Measurements from ENCODE around the gene PDZRN4. TPM values are rescaled to one million over a fixed set of nuclear protein-coding genes. Genes with fewer than 3 reads are reported as not detected.
"Not testable (repeated sequence)": the region's sequence is repeated elsewhere in the genome, so short reads cannot be mapped to it uniquely, and the experiment has no call there.

PDZRN4 gene
- total RNA-seq, 3 donors from 2014 or later = 0.98 to 53.4 (median 2.8) TPM

DNA sequence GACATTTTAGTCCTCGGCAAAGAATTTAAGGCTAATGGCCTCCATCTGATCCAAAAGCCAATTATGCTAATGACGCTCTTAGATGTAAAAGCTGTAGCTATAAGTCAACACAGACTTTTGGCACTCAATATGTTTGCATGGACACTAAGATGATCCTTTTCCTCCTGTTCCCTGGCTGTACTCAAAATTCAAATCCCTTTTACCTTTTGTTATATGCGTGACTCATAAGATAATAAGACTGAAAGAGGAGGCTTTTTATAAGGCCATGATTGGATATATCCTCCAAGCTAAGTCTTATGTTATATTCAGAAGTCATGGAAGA lies 89.8 kb downstream of the PDZRN4 start:
- Histone ChIP-seq H3K36me3 (no peaks in the 10 kb centered on the region), H3K4me1 (no peaks in the 10 kb centered on the region), H3K9me3 (no peaks in the 10 kb centered on the region), H3K4me3 (no peak overlapping the region), H3K27me3 (no peaks in the 10 kb centered on the region), H3K27ac (no peak overlapping the region)
- TF ChIP-seq POLR2AphosphoS5 (IDR thresholded peaks at IDR 0.05) (no peak), POLR2A (IDR thresholded peaks at IDR 0.05) (no peak)
- TF ChIP-seq, protein P1, sequence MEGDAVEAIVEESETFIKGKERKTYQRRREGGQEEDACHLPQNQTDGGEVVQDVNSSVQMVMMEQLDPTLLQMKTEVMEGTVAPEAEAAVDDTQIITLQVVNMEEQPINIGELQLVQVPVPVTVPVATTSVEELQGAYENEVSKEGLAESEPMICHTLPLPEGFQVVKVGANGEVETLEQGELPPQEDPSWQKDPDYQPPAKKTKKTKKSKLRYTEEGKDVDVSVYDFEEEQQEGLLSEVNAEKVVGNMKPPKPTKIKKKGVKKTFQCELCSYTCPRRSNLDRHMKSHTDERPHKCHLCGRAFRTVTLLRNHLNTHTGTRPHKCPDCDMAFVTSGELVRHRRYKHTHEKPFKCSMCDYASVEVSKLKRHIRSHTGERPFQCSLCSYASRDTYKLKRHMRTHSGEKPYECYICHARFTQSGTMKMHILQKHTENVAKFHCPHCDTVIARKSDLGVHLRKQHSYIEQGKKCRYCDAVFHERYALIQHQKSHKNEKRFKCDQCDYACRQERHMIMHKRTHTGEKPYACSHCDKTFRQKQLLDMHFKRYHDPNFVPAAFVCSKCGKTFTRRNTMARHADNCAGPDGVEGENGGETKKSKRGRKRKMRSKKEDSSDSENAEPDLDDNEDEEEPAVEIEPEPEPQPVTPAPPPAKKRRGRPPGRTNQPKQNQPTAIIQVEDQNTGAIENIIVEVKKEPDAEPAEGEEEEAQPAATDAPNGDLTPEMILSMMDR (IDR thresholded peaks at IDR 0.05) = no peak
- intact Hi-C loops (cut with DNase I; ENCODE audit: low total_unique reads) = no loop called here
- DNase-seq (ENCODE audit: low spot score in 2 of 2) = no peak

DNA sequence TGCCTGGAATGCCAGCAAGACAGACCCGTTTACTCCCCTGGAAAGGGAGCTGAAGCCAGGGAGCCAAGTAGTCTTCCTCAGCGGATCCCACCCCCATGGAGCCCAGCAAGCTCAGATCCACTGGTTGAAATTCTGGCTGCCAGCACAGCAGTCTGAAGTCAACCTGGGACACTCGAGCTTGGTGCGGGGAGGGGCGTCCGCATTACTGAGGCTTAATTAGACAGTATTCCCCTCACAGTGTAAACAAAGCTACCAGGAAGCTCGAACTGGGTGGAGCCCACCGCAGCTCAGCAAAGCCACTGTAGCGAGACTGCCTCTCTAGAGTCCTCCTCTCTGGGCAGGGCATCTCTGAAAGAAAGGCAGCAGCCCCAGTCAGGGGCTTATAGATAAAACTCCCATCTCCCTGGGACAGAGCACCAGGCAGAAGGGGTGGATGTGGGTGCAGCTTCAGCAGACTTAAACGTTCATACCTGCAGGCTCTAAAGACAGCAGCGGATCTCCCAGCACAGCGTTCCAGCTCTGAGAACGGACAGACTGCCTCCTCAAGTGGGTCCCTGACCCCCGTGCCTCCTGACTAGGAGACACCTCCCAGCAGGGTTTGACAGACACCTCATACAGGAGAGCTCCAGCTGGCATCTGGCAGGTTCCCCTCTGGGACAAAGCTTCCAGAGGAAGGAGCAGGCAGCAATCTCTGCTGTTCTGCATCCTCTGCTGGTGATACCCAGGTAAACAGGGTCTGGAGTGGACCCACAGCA lies 92.4 kb downstream of the PDZRN4 start:
- intact Hi-C loops (cut with DNase I; ENCODE audit: low total_unique reads); H3K27ac ChIP-seq; H3K9me3 ChIP-seq; H3K27me3 ChIP-seq; DNase-seq (ENCODE audit: low spot score in 2 of 2); H3K36me3 ChIP-seq; H3K4me1 ChIP-seq; H3K4me3 ChIP-seq: not testable (repeated sequence)

DNA sequence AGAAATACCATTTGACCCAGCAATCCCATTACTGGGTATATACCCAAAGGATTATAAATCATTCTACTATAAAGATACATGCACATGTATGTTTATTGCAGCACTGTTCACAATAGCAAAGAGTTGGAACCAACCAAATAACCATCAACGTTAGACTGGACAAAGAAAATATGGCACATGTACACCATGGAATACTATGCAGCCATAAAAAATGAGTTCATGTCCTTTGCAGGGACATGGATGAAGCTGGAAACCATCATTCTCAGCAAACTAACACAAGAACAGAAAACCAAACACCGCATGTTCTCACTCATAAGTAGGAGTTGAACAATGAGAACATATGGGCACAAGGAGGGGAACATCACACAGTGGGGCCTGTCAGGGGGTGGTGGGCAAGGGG lies 97.3 kb downstream of the PDZRN4 start:
- intact Hi-C loops (cut with DNase I; ENCODE audit: low total_unique reads); H3K9me3 ChIP-seq; DNase-seq (ENCODE audit: low spot score in 2 of 2); H3K27ac ChIP-seq; H3K4me3 ChIP-seq; H3K36me3 ChIP-seq; H3K4me1 ChIP-seq; H3K27me3 ChIP-seq: not testable (repeated sequence)

DNA sequence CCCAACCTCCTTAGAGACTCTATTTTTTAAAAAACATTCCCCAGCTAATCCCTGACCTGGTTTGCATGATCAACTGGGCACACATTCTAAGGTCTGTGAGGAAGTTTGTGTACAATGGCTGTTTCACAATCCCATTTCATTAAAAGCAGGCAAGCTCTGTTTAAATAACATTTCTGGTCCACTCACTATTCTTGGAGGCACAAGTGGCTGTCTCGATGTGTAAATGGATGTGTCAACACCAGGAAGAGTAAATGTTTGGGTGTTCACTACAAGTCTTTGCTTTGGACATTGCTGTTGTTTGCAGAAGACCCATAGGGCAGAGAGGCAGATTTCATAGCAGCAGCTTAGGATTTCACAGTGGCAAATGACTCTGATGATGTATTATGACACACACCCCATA lies 98.3 kb downstream of the PDZRN4 start:
- intact Hi-C loops (cut with DNase I; ENCODE audit: low total_unique reads) = no loop called here
- H3K27ac ChIP-seq = no peak overlapping the region
- DNase-seq (ENCODE audit: low spot score in 2 of 2) = no peak
- no peak overlapping the region for H3K4me3 ChIP-seq
- no peaks in the 10 kb centered on the region for H3K27me3 ChIP-seq
- no peak for TF ChIP-seq POLR2AphosphoS5 (IDR thresholded peaks at IDR 0.05)
- TF ChIP-seq, protein P1 (IDR thresholded peaks at IDR 0.05) = no peak
- no peak for TF ChIP-seq POLR2A (IDR thresholded peaks at IDR 0.05)
- no peaks in the 10 kb centered on the region for H3K9me3 ChIP-seq
- H3K4me1 ChIP-seq = no peaks in the 10 kb centered on the region
- H3K36me3 ChIP-seq = no peaks in the 10 kb centered on the region

DNA sequence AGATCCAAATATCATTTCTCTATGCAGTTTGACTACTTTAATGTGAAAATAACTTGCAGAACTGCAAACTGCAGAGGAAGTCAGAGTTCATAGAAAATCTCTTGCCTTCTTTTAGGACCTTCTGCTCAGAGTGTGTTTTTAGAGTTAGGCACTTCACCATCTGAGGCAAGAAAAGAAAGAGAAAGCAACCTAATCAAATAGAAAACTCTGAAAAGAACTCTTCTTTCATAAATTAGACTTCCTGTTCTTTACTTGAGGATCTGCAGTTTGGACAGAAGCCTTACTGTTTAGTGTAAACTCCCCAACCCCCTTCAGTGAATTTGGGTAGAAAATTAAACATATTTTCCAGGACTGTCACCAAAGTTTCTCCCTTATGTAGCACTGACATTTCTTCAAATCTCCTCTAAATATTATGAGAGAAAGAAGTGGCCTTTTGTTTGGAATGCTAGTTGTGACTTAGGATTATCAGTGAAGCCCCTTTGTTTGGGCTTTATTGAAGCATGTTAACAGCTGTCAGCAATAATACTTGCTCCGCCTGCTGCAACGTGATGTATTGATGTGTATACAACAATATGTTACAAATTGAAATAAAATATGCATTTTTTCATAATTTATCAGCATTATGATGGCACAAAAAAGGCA lies 99.5 kb downstream of the PDZRN4 start:
- TF ChIP-seq, protein P1 (IDR thresholded peaks at IDR 0.05) = no peak
- TF ChIP-seq POLR2AphosphoS5 (IDR thresholded peaks at IDR 0.05) = no peak
- Histone ChIP-seq H3K4me1 (no peaks in the 10 kb centered on the region), H3K27ac (no peak overlapping the region), H3K27me3 (no peaks in the 10 kb centered on the region), H3K9me3 (no peaks in the 10 kb centered on the region), H3K36me3 (no peaks in the 10 kb centered on the region), H3K4me3 (no peak overlapping the region)
- intact Hi-C loops (cut with DNase I; ENCODE audit: low total_unique reads) = no loop called here
- no peak for DNase-seq (ENCODE audit: low spot score in 2 of 2)

DNA sequence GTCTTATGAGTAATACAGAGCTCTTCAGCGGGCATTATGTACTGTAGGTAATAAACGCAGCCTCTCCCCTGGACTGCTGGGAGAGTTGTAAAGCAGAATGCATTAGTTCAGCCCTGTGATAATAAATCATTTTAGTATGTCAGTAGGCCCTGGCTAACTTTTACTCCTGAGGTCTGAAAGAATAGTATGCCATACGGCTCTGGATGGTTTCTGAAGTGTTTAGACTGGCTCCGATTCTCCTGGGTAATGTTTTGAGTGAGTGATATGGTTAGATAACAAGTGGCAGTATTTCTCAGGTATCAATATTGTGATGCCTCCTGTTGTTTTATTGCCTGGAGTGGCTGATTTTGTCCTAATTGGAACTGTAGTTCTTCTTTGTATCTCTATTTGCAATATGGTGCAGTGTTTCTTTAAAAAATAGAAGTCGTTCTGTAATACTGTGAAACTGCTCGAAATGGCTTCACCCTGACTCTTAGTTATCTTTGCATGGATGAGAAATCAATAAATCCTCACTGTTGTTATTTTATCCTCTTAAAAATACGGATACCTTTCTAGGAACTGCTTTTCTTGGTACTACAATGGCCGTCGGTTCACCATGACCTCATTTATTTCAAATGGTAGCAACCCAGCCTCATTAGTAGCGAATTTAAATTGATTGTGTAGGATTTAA lies 100.2 kb downstream of the PDZRN4 start:
- no peaks in the 10 kb centered on the region for H3K9me3 ChIP-seq
- no peaks in the 10 kb centered on the region for H3K36me3 ChIP-seq
- DNase-seq (ENCODE audit: low spot score in 2 of 2) = no peak
- H3K27ac ChIP-seq = no peak overlapping the region
- H3K4me3 ChIP-seq = no peak overlapping the region
- H3K27me3 ChIP-seq = no peaks in the 10 kb centered on the region
- H3K4me1 ChIP-seq = no peaks in the 10 kb centered on the region
- TF ChIP-seq POLR2AphosphoS5 (IDR thresholded peaks at IDR 0.05) = no peak
- TF ChIP-seq, protein P1 (IDR thresholded peaks at IDR 0.05) = no peak
- no peak for TF ChIP-seq POLR2A (IDR thresholded peaks at IDR 0.05)
- intact Hi-C loops (cut with DNase I; ENCODE audit: low total_unique reads) = no loop called here
